SK-N-SH (cell line): ENCODE results near the gene AK3. TPM values are rescaled to one million over a fixed set of nuclear protein-coding genes. Genes with fewer than 3 reads are reported as not detected.

Experiments
- CTCF ChIA-PET: fragments of 300-600, 350-600 bp; formaldehyde crosslinking; extraction: SDS; loops from one replicate; lab custom pipeline; 2021; lab: Yijun Ruan, JAX
- POLR2A ChIA-PET: fragments of 350-600 bp; sonication (Branson Sonifier 250); formaldehyde crosslinking; extraction: SDS; loops from one replicate; lab custom pipeline; 2020; ENCODE audit warnings: antibody characterized with exemption, inconsistent platforms; lab: Yijun Ruan, JAX
- DNase-seq: peaks from one replicate; pipeline ENCODE4 v3.0.0; 2012
- H2AFZ ChIP-seq: fragments of 200-600 bp; sonication (generic); 2 replicates; pipeline ENCODE4 v1.8.1; 2016; ENCODE audit warnings: antibody characterized with exemption, mild to moderate bottlenecking, low read depth
- H3F3A ChIP-seq: fragments of 200-600 bp; sonication (generic); replicated peaks from 2 replicates; pipeline ENCODE3; 2016; ENCODE audit warnings: antibody characterized with exemption, mild to moderate bottlenecking; ENCODE audit not compliant: insufficient read depth
- H3K27ac ChIP-seq, 2 experiments: fragments of 200-500 bp in 1 of 2; fragments of 200-600 bp in 1 of 2; sonication (Bioruptor generic) in 1 of 2; sonication (generic), shearing (Covaris generic) in 1 of 2; 2 replicates each; pipeline versions ENCODE4 v1.5.1 to v1.6.1; 2014 to 2016; ENCODE audit warnings: low read depth in 2 of 2, inconsistent platforms in 1 of 2, low read length in 1 of 2, mild to moderate bottlenecking in 1 of 2, mixed read lengths in 1 of 2
- H3K27me3 ChIP-seq: fragments of 200-600 bp; sonication (generic), shearing (Covaris generic); 2 replicates; pipeline ENCODE4 v1.6.1; 2016; ENCODE audit warnings: mixed run types; ENCODE audit not compliant: insufficient read depth
- H3K36me3 ChIP-seq, 2 experiments: fragments of 200-500 bp in 1 of 2; fragments of 200-600 bp in 1 of 2; sonication (Bioruptor generic) in 1 of 2; sonication (generic) in 1 of 2; replicated peaks in 1 of 2; 2 replicates each; pipeline versions ENCODE3 to v1.5.1; 2014 to 2016; ENCODE audit warnings: low read length in 1 of 2, mild to moderate bottlenecking in 1 of 2; ENCODE audit not compliant: insufficient read depth in 2 of 2, control insufficient read depth in 1 of 2
- H3K4me1 ChIP-seq, 2 experiments: fragments of 200-500 bp in 1 of 2; fragments of 200-600 bp in 1 of 2; sonication (Bioruptor generic) in 1 of 2; sonication (generic), shearing (Covaris generic) in 1 of 2; 2 replicates each; pipeline versions ENCODE4 v1.5.1 to v1.6.1; 2014 to 2016; ENCODE audit warnings: low read depth in 1 of 2, low read length in 1 of 2, mixed run types in 1 of 2; ENCODE audit not compliant: insufficient read depth in 2 of 2, control insufficient read depth in 1 of 2
- H3K4me2 ChIP-seq: fragments of 200-600 bp; sonication (generic), shearing (Covaris generic); 2 replicates; pipeline ENCODE4 v1.6.1; 2017; ENCODE audit warnings: mixed run types
- H3K4me3 ChIP-seq, 2 experiments: fragments of 200-500 bp in 1 of 2; fragments of 200-600 bp in 1 of 2; sonication (Bioruptor generic) in 1 of 2; sonication (generic), shearing (Covaris generic) in 1 of 2; 2 replicates each; pipeline versions ENCODE4 v1.5.1 to v1.8.1; 2014 to 2016; ENCODE audit warnings: low read depth in 2 of 2, inconsistent platforms in 1 of 2, low read length in 1 of 2, mild to moderate bottlenecking in 1 of 2, mixed read lengths in 1 of 2, moderate library complexity in 1 of 2
- H3K79me2 ChIP-seq: fragments of 200-600 bp; sonication (generic); 2 replicates; pipeline ENCODE4 v1.8.1; 2017; ENCODE audit warnings: mild to moderate bottlenecking; ENCODE audit not compliant: insufficient read depth
- H3K9ac ChIP-seq: fragments of 200-600 bp; sonication (generic); 2 replicates; pipeline ENCODE4 v1.6.1; 2017; ENCODE audit warnings: mixed run types
- H3K9me2 ChIP-seq: fragments of 200-600 bp; sonication (generic); 2 replicates; pipeline ENCODE4 v1.6.1; 2017; ENCODE audit warnings: mixed run types
- H3K9me3 ChIP-seq: fragments of 200-600 bp; sonication (generic); 2 replicates; pipeline ENCODE4 v1.6.1; 2017; ENCODE audit warnings: mixed run types, mild to moderate bottlenecking, moderate library complexity
- H4K20me1 ChIP-seq: fragments of 200-600 bp; sonication (generic); 2 replicates; pipeline ENCODE4 v1.6.1; 2017; ENCODE audit warnings: mild to moderate bottlenecking, mixed run types; ENCODE audit not compliant: insufficient read depth
- CTCF ChIP-seq: fragments of 200-600 bp; sonication (generic); IDR thresholded peaks from 2 replicates; pipeline ENCODE4 v1.6.1; 2017; ENCODE audit warnings: antibody characterized with exemption, mild to moderate bottlenecking, moderate library complexity
- EZH2phosphoT487 ChIP-seq: fragments of 200-600 bp; sonication (generic); IDR thresholded peaks from 2 replicates; pipeline ENCODE4 v1.6.1; 2017; ENCODE audit warnings: low read depth, mixed run types, mild to moderate bottlenecking, antibody characterized with exemption, moderate library complexity, borderline replicate concordance
- GABPA ChIP-seq: IDR thresholded peaks from 2 replicates; pipeline ENCODE4 v1.4.0; 2012; ENCODE audit warnings: low read depth, mild to moderate bottlenecking
- JUND ChIP-seq: IDR thresholded peaks from 2 replicates; pipeline ENCODE4 v1.4.0; 2012
- MAX ChIP-seq: IDR thresholded peaks from 2 replicates; pipeline ENCODE4 v1.4.0; 2012; ENCODE audit warnings: low read depth
- MEF2A ChIP-seq: IDR thresholded peaks from 2 replicates; pipeline ENCODE4 v1.4.0; 2012; ENCODE audit warnings: low read depth, borderline replicate concordance
- NRF1 ChIP-seq: IDR thresholded peaks from 2 replicates; pipeline ENCODE4 v1.6.1; 2012; ENCODE audit warnings: low read depth, mild to moderate bottlenecking, low read length
- PBX3 ChIP-seq: IDR thresholded peaks from 2 replicates; pipeline ENCODE4; 2012
- REST ChIP-seq: IDR thresholded peaks from 2 replicates; pipeline ENCODE4 v1.6.1; 2012; ENCODE audit warnings: mild to moderate bottlenecking, low read depth, low read length, moderate library complexity
- RFX5 ChIP-seq: IDR thresholded peaks from 2 replicates; pipeline ENCODE4 v1.6.1; 2012; ENCODE audit warnings: mild to moderate bottlenecking, improper control_type of control experiment, low read length
- SIN3A ChIP-seq: IDR thresholded peaks from 2 replicates; pipeline ENCODE4 v1.6.1; 2012; ENCODE audit warnings: low read depth, mild to moderate bottlenecking, low read length, moderate library complexity, borderline replicate concordance
- SMC3 ChIP-seq: IDR thresholded peaks from 2 replicates; pipeline ENCODE4 v1.6.1; 2012; ENCODE audit warnings: low read depth, low read length, improper control_type of control experiment
- TAF1 ChIP-seq: IDR thresholded peaks from 2 replicates; pipeline ENCODE4 v1.6.1; 2012; ENCODE audit warnings: low read depth, mild to moderate bottlenecking, low read length, moderate library complexity, borderline replicate concordance
- TEAD4 ChIP-seq: IDR thresholded peaks from 2 replicates; pipeline ENCODE4 v1.4.0; 2012; ENCODE audit warnings: mild to moderate bottlenecking, borderline replicate concordance; ENCODE audit not compliant: insufficient read depth
- USF1 ChIP-seq: IDR thresholded peaks from 2 replicates; pipeline ENCODE4 v1.4.0; 2012; ENCODE audit warnings: low read depth, borderline replicate concordance
- USF2 ChIP-seq: fragments of 150-350 bp; IDR thresholded peaks from 2 replicates; pipeline ENCODE4 v1.6.1; 2017; ENCODE audit warnings: antibody characterized with exemption, low read length, low read depth, borderline replicate concordance
- YY1 ChIP-seq: IDR thresholded peaks from 2 replicates; pipeline ENCODE4 v1.4.0; 2012; ENCODE audit warnings: low read depth, mild to moderate bottlenecking
- WGBS: methylation state at CpG from one replicate; pipeline ENCODE4 v1.1.6; 2017; ENCODE audit warnings: low lambda C conversion rate; 5-methylcytosine and 5-hydroxymethylcytosine counted together
- polyA plus RNA-seq, 3 experiments: library from polyadenylated mRNA; depleted of rRNA; stranded (reverse); fragments of >200 nt; gene quantifications; 2 replicates each; pipeline ENCODE4 v1.2.3, GENCODE V29; 2012

The AK3 gene
- polyA plus RNA-seq, 1 of the 3 experiments (the other 2 are of a cell fraction), result 20.6 TPM

- Histone ChIP-seq H3K27me3 (no peaks in the 10 kb centered on the region), H3K79me2 (peaks cover 41% of the 10 kb centered on the region), H3K4me1 (peaks cover 3 to 5% of the 10 kb centered on the region in 2 experiments; a peak in 3 of 4 replicates), H4K20me1 (no peaks in the 10 kb centered on the region), H3K4me2 (peak overlapping the region; percentile 95), H3K36me3 (peaks cover 0 to 3% of the 10 kb centered on the region in 2 experiments), H3K9me3 (no peaks in the 10 kb centered on the region)
- TF ChIP-seq TEAD4 (no peak), MAX (peak; percentile 82), YY1 (peak; percentile 80; the same call in 1 of the 2 replicates), JUND (no peak), RFX5 (no peak)
- TF ChIP-seq, all 33 proteins: peak for 2
- POLR2A ChIA-PET, result interaction anchor here (1.0 to 1.4 kb wide), 6 partner anchors 13 to 62 kb away, joined by 3 to 17 read pairs (median 5); partner anchors contain the start of genes PLPP6 and SPATA6L
- Histone ChIP-seq H3K9me2 (no peaks in the 10 kb centered on the region), H2AFZ (peak overlapping the region; percentile 88), H3K27ac (peak overlapping the region; percentile 96 to 97), H3K9ac (peak overlapping the region; percentile 91), H3K4me3 (peak overlapping the region; percentile 80 to 85), H3F3A (peaks cover 14% of the 10 kb centered on the region)
- 2% methylated on average over 16 of the region's 16 CpGs for WGBS
- peak; percentile 28 for DNase-seq
- CTCF ChIA-PET, result interaction anchor here (1.3 to 1.4 kb wide), 2 partner anchors 16 to 62 kb away, joined by 3 to 6 read pairs; partner anchors contain the start of gene PLPP6
These were observed 62.2 kb downstream of the AK3 start for GRCh38 chr9:4678679-4679267.

- H3K36me3 ChIP-seq, result no peaks in the 10 kb centered on the region
- ChIA-PET CTCF (interaction anchor here (1.0 kb wide), 1 partner anchor 11 kb away, joined by 5 read pairs; the partner anchor contains the start of gene SPATA6L), POLR2A (no interaction called here)
- H3K4me1 ChIP-seq, result peaks cover 3 to 5% of the 10 kb centered on the region in 2 experiments; a peak in 3 of 4 replicates
- peaks cover 14% of the 10 kb centered on the region for H3F3A ChIP-seq
- no peaks in the 10 kb centered on the region for H3K9me3 ChIP-seq
- H3K9me2 ChIP-seq, result no peaks in the 10 kb centered on the region
- H3K27ac ChIP-seq, result no peak overlapping the region
- no peaks in the 10 kb centered on the region for H3K27me3 ChIP-seq
- H3K79me2 ChIP-seq, result peaks cover 30% of the 10 kb centered on the region
- no peak overlapping the region for H3K4me3 ChIP-seq
- H3K4me2 ChIP-seq, result no peak overlapping the region
- 89% methylated on average over 3 of the region's 3 CpGs for WGBS
- no peaks in the 10 kb centered on the region for H4K20me1 ChIP-seq
- H2AFZ ChIP-seq, result no peak overlapping the region
- no peak overlapping the region for H3K9ac ChIP-seq
- DNase-seq, result no peak
- no peak for TF ChIP-seq SIN3A
- no peak for TF ChIP-seq TAF1
- no peak for TF ChIP-seq NRF1
- TF ChIP-seq GABPA, result no peak
- no peak for TF ChIP-seq RFX5
- no peak for TF ChIP-seq SMC3
- TF ChIP-seq YY1, result no peak
- TF ChIP-seq REST, result no peak
- TF ChIP-seq PBX3, result no peak
- TF ChIP-seq USF1, result no peak
- TF ChIP-seq USF2, result no peak
- no peak for TF ChIP-seq MEF2A
- no peak for TF ChIP-seq CTCF
- TF ChIP-seq EZH2phosphoT487, result no peak
These were observed 63.6 kb downstream of the AK3 start for GRCh38 chr9:4677392-4677791.
